ENCODE results near the gene REG3G. TPM values are rescaled to one million over a fixed set of nuclear protein-coding genes. Genes with fewer than 3 reads are reported as not detected.

The REG3G gene
- total RNA-seq, 4 donors from 2014 or later, result not detected

DNA sequence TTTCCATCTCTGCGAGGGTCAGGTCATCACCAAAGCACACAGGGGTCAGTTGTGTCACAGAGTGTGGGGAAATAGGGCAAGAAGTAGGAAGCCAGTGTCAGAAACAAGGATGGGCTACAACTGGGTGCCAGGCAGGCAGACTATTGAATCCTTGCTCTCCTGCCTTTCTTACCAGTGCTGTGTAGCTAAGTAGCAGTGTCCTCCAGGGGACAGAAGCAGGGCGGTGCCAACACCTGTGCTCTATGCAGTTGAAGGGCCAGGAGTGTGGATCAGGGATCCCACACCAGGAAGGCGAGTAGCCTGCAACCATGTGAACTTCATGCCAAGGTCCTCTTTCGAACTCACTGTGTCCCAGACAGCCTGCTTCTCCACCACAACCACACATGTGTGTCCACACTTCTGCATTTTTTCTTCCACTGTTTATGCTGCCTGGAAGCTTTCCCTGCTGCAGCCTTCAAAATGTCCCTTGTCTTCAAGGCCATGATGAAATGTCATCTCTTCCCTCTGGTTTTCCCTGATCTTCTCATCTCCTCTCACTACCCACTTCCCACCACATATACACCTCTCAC is 25.4 kb upstream of the REG3G start:
- no peak for DNase-seq (ENCODE audit: low spot score in 2 of 2)
- H3K4me3 ChIP-seq, result no peak overlapping the region
- no peaks in the 10 kb centered on the region for H3K36me3 ChIP-seq
- peaks cover 0 to under 1% of the 10 kb centered on the region in 2 donors for H3K27me3 ChIP-seq
- no peak overlapping the region for H3K27ac ChIP-seq
- TF ChIP-seq EP300 (IDR thresholded peaks at IDR 0.05) (no peak), POLR2A (IDR thresholded peaks at IDR 0.05) (no peak)
- TF ChIP-seq, protein P1, sequence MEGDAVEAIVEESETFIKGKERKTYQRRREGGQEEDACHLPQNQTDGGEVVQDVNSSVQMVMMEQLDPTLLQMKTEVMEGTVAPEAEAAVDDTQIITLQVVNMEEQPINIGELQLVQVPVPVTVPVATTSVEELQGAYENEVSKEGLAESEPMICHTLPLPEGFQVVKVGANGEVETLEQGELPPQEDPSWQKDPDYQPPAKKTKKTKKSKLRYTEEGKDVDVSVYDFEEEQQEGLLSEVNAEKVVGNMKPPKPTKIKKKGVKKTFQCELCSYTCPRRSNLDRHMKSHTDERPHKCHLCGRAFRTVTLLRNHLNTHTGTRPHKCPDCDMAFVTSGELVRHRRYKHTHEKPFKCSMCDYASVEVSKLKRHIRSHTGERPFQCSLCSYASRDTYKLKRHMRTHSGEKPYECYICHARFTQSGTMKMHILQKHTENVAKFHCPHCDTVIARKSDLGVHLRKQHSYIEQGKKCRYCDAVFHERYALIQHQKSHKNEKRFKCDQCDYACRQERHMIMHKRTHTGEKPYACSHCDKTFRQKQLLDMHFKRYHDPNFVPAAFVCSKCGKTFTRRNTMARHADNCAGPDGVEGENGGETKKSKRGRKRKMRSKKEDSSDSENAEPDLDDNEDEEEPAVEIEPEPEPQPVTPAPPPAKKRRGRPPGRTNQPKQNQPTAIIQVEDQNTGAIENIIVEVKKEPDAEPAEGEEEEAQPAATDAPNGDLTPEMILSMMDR (IDR thresholded peaks at IDR 0.05), result no peak
- no peaks in the 10 kb centered on the region for H3K4me1 ChIP-seq
- H3K9me3 ChIP-seq, result no peaks in the 10 kb centered on the region
- 65 to 71% methylated on average over 4 of the region's 4 CpGs for WGBS, 2 donors

DNA sequence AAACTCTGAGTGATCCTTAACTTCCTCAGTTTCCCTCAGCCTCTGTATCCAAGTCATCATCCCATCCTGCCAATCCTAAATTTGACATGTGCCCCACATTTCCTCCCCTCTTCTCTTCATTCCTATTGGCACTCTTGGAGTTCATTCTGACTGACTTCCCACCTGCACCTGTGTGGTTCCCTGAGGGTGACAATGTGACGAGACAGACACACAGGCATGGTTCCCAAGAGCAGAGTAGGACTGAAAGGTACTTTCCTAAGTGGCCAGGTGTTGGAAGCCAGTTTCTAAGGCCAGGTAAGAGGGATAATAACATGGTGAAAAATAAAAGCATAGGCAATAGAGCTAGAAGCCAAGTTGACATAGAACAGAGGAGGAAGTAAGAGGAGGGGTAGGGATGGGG is 24.2 kb upstream of the REG3G start:
- H3K27ac ChIP-seq, result no peak overlapping the region
- no peaks in the 10 kb centered on the region for H3K36me3 ChIP-seq
- no peaks in the 10 kb centered on the region for H3K27me3 ChIP-seq
- H3K9me3 ChIP-seq, result no peaks in the 10 kb centered on the region
- DNase-seq (ENCODE audit: low spot score in 2 of 2), result no peak
- TF ChIP-seq EP300 (IDR thresholded peaks at IDR 0.05) (no peak), POLR2A (IDR thresholded peaks at IDR 0.05) (no peak)
- TF ChIP-seq, protein P1 (IDR thresholded peaks at IDR 0.05), result no peak
- 88 to 94% methylated on average over 1 of the region's 1 CpG for WGBS, 2 donors
- H3K4me3 ChIP-seq, result no peak overlapping the region
- no peaks in the 10 kb centered on the region for H3K4me1 ChIP-seq

DNA sequence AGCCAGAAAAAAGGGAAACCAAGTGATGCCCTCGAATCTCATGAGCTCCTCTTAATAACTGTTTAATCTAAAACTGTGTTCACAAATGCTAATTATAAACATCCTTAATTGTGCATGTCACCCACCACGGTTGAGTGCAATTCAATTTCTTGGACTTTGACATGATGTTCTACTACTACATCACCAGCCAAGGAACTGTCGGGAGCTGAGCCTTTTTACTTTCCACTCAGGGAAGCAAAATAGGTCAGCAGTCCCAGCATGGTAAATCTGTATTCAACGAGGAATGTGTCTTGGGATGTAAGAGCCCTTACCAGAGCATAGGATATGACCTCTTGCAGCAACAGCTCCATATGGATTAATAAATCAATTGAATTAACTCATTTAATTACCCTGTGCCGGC is 20.8 kb upstream of the REG3G start:
- Histone ChIP-seq H3K27me3 (no peaks in the 10 kb centered on the region), H3K4me1 (no peaks in the 10 kb centered on the region), H3K27ac (no peak overlapping the region), H3K36me3 (no peaks in the 10 kb centered on the region), H3K9me3 (no peaks in the 10 kb centered on the region), H3K4me3 (no peak overlapping the region)
- TF ChIP-seq POLR2A (IDR thresholded peaks at IDR 0.05), result no peak
- TF ChIP-seq EP300 (IDR thresholded peaks at IDR 0.05), result no peak
- TF ChIP-seq, protein P1 (IDR thresholded peaks at IDR 0.05), result no peak
- WGBS, 2 donors, result 31 to 41% methylated on average over 5 of the region's 5 CpGs
- DNase-seq (ENCODE audit: low spot score in 2 of 2), result no peak

DNA sequence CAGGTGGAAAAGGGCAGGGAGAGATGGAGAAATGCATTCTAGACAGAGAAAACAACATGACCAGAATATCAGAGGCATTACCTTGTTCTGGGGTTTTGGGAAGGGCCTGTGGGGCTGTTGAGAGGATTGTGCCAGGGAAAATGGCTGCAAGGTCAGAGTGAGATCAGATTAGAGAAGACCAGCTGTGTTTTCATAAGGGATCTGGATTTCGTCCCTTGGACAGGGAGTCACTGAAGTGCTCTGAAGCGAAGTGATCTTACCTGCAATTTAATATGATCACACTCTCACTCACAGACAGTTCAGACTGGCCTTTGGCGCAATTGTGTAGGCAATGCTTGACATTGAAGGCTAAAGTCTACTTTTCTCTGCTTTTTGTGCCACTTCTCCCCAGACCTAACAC is 20.3 kb upstream of the REG3G start:
- no peaks in the 10 kb centered on the region for H3K27me3 ChIP-seq
- 66 to 82% methylated on average over 3 of the region's 3 CpGs for WGBS, 2 donors

DNA sequence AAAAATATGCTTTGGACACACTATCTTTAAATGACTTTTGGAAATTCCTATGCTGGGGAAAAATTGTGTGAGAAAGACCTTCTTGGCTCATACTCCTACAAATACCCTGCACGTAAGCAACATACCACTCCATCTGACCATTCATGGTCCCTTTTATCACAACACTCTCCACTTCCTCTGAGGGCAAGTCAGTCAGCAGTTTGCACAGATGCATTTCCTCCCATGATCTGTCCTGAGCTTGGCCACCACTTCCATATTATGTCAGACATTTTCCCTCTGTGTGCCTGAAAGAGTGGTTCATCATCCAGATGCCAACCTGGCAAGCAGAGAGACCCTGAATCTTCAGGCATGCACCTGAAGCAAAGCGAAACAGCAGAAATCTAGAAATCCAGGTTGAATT is 16.1 kb upstream of the REG3G start:
- Histone ChIP-seq H3K27me3 (no peaks in the 10 kb centered on the region), H3K4me1 (no peaks in the 10 kb centered on the region), H3K4me3 (no peak overlapping the region), H3K9me3 (no peaks in the 10 kb centered on the region), H3K36me3 (no peaks in the 10 kb centered on the region), H3K27ac (no peak overlapping the region)
- DNase-seq (ENCODE audit: low spot score in 2 of 2), result no peak
- WGBS, 2 donors, result 84 to 86% methylated on average over 2 of the region's 2 CpGs
- TF ChIP-seq POLR2A (IDR thresholded peaks at IDR 0.05), result no peak
- TF ChIP-seq, protein P1 (IDR thresholded peaks at IDR 0.05), result no peak
- no peak for TF ChIP-seq EP300 (IDR thresholded peaks at IDR 0.05)

More for the DNA sequence above, 20.3 kb upstream of the REG3G start:
- H3K36me3 ChIP-seq, result no peaks in the 10 kb centered on the region
- TF ChIP-seq EP300 (IDR thresholded peaks at IDR 0.05) (no peak), POLR2A (IDR thresholded peaks at IDR 0.05) (no peak)
- TF ChIP-seq, protein P1 (IDR thresholded peaks at IDR 0.05), result no peak
- no peaks in the 10 kb centered on the region for H3K4me1 ChIP-seq
- no peaks in the 10 kb centered on the region for H3K9me3 ChIP-seq
- H3K27ac ChIP-seq, result no peak overlapping the region
- DNase-seq (ENCODE audit: low spot score in 2 of 2), result no peak
- H3K4me3 ChIP-seq, result no peak overlapping the region

Measured in tibial nerve (tissue), 4 donors.